Activated CD8-positive, alpha-beta memory T cell treated with anti-CD3 and anti-CD28 coated beads for 24 hours (primary cell): ENCODE results near the gene CABLES1.

ENCODE experiments used
- DNase-seq: peaks from one replicate; pipeline ENCODE4 v3.0.0-alpha.2; 2020

CABLES1 gene

GRCh38 chr18:23196119-23197007, 61.1 kb downstream of the CABLES1 start:
- DNase-seq = no peak

- DNase-seq = no peak
These were observed 63.0 kb downstream of the CABLES1 start for GRCh38 chr18:23198217-23198845.

GRCh38 chr18:23200756-23201155, 65.5 kb downstream of the CABLES1 start:
- no peak for DNase-seq

- DNase-seq = no peak
These were observed 66.5 kb downstream of the CABLES1 start for GRCh38 chr18:23201741-23202140.

GRCh38 chr18:23203891-23204432, 68.7 kb downstream of the CABLES1 start:
- DNase-seq = no peak

- no peak for DNase-seq
These were observed 69.4 kb downstream of the CABLES1 start for GRCh38 chr18:23204589-23205235.

- DNase-seq = no peak
These were observed 70.7 kb downstream of the CABLES1 start for GRCh38 chr18:23205980-23206379.

GRCh38 chr18:23207191-23207955, 72.1 kb downstream of the CABLES1 start:
- no peak for DNase-seq

- DNase-seq = no peak
These were observed 72.7 kb downstream of the CABLES1 start for GRCh38 chr18:23207994-23208393.

- no peak for DNase-seq
These were observed 73.3 kb downstream of the CABLES1 start for GRCh38 chr18:23208600-23208999.

- DNase-seq = no peak
These were observed 73.7 kb downstream of the CABLES1 start for GRCh38 chr18:23209031-23209430.

GRCh38 chr18:23209796-23210195, 74.5 kb downstream of the CABLES1 start:
- DNase-seq = no peak

GRCh38 chr18:23210526-23210925, 75.2 kb downstream of the CABLES1 start:
- no peak for DNase-seq

GRCh38 chr18:23211146-23211545, 75.9 kb downstream of the CABLES1 start:
- DNase-seq = no peak

- DNase-seq = no peak
These were observed 76.9 kb downstream of the CABLES1 start for GRCh38 chr18:23212161-23212560.

GRCh38 chr18:23213200-23213599, 77.9 kb downstream of the CABLES1 start:
- DNase-seq = no peak

- DNase-seq = no peak
These were observed 82.5 kb downstream of the CABLES1 start for GRCh38 chr18:23217781-23218180.

- no peak for DNase-seq
These were observed 85.1 kb downstream of the CABLES1 start for GRCh38 chr18:23220355-23220754.

GRCh38 chr18:23223641-23224040, 88.4 kb downstream of the CABLES1 start:
- no peak for DNase-seq

GRCh38 chr18:23225503-23225902, 90.2 kb downstream of the CABLES1 start:
- no peak for DNase-seq

GRCh38 chr18:23226391-23226790, 91.1 kb downstream of the CABLES1 start:
- no peak for DNase-seq

GRCh38 chr18:23226930-23227725, 91.8 kb downstream of the CABLES1 start:
- no peak for DNase-seq
